Progenitor cell of endocrine pancreas (in vitro differentiated cells): ENCODE measurements around the gene MED12L. TPM values are rescaled to one million over a fixed set of nuclear protein-coding genes. Genes with fewer than 3 reads are reported as not detected.
A peak's percentile ranks its signal among the peaks of the same experiment; 100 is the strongest.

Experiments used
- DNase-seq: peaks from one replicate; pipeline ENCODE4 v3.0.0; 2021; ENCODE audit warnings: low spot score; ENCODE audit not compliant: unreplicated experiment
- H3K27ac Mint-ChIP-seq: 2 replicates; pipeline ENCODE4 v1.8.0; 2021; ENCODE audit warnings: mild to moderate bottlenecking, moderate library complexity, mixed read lengths
- H3K27me3 Mint-ChIP-seq: 2 replicates; pipeline ENCODE4 v1.8.0; 2021; ENCODE audit warnings: mixed read lengths
- H3K36me3 Mint-ChIP-seq: 2 replicates; pipeline ENCODE4 v1.8.0; 2022; ENCODE audit warnings: mixed read lengths; ENCODE audit not compliant: insufficient read depth
- H3K4me1 Mint-ChIP-seq: 2 replicates; pipeline ENCODE4 v1.8.0; 2021; ENCODE audit warnings: low read depth, mixed read lengths
- H3K4me3 Mint-ChIP-seq: 2 replicates; pipeline ENCODE4 v1.8.0; 2021; ENCODE audit warnings: low read depth, mild to moderate bottlenecking, moderate library complexity, mixed read lengths
- H3K9me3 Mint-ChIP-seq: 2 replicates; pipeline ENCODE4 v1.8.0; 2021; ENCODE audit warnings: low read depth, mixed read lengths
- total RNA-seq: library from RNA; stranded (reverse); gene quantifications from 2 replicates; pipeline ENCODE4 v1.2.1, GENCODE V29; 2021
- TF ChIP-seq, protein P1 (sequence below): fragments of 200-600 bp; sonication (generic); IDR thresholded peaks from one replicate; pipeline ENCODE4 v1.5.0; 2021; ENCODE audit warnings: antibody characterized with exemption, mild to moderate bottlenecking; ENCODE audit not compliant: unreplicated experiment

The MED12L gene
- total RNA-seq, 1 donor from 2014 or later: 8.9 TPM

- TF ChIP-seq, protein P1, sequence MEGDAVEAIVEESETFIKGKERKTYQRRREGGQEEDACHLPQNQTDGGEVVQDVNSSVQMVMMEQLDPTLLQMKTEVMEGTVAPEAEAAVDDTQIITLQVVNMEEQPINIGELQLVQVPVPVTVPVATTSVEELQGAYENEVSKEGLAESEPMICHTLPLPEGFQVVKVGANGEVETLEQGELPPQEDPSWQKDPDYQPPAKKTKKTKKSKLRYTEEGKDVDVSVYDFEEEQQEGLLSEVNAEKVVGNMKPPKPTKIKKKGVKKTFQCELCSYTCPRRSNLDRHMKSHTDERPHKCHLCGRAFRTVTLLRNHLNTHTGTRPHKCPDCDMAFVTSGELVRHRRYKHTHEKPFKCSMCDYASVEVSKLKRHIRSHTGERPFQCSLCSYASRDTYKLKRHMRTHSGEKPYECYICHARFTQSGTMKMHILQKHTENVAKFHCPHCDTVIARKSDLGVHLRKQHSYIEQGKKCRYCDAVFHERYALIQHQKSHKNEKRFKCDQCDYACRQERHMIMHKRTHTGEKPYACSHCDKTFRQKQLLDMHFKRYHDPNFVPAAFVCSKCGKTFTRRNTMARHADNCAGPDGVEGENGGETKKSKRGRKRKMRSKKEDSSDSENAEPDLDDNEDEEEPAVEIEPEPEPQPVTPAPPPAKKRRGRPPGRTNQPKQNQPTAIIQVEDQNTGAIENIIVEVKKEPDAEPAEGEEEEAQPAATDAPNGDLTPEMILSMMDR: no peak
- H3K27ac Mint-ChIP-seq: no peak overlapping the region
- H3K4me1 Mint-ChIP-seq: peaks cover 9% of the 10 kb centered on the region
- H3K4me3 Mint-ChIP-seq: no peak overlapping the region
- no peaks in the 10 kb centered on the region for H3K9me3 Mint-ChIP-seq
- H3K27me3 Mint-ChIP-seq: no peaks in the 10 kb centered on the region
- H3K36me3 Mint-ChIP-seq: peaks cover 3% of the 10 kb centered on the region
- no peak for DNase-seq
Measured at GRCh38 chr3:151155409-151156128, 70.1 kb downstream of the MED12L start.

DNA sequence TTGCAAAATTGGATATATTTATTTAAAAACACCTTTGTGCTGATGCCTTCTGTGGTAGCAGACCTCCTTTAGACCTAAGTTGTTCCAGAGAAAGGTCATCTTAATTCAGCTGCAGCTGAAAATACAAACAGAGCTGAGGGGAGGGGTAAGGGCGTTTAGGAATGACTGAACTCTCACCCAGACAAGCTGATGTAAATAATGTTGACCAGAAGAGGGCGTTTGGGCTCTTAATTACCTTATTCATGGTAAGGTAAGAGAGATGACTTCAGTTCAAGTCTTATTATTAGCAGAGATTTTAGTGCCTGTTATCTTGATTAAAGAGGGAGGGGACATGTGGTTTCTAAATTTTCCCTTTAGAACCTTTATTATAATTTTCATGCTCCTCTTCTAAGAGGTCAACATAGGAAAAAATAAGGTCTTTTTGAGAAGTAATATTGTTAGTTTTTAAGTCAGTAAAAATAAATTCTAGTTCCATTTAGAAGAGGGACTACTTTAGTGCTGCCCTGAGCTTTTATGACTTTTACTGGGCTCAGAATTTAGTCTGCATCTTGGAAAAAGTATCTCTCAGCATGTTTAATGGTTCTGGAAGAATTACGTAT is 71.3 kb downstream of the MED12L start:
- no peak for DNase-seq
- Mint-ChIP-seq H3K9me3 (no peaks in the 10 kb centered on the region), H3K27me3 (no peaks in the 10 kb centered on the region), H3K36me3 (peaks cover 4% of the 10 kb centered on the region), H3K4me3 (no peak overlapping the region), H3K27ac (no peak overlapping the region), H3K4me1 (peaks cover 7% of the 10 kb centered on the region)
- TF ChIP-seq, protein P1: peak; percentile 68

DNA sequence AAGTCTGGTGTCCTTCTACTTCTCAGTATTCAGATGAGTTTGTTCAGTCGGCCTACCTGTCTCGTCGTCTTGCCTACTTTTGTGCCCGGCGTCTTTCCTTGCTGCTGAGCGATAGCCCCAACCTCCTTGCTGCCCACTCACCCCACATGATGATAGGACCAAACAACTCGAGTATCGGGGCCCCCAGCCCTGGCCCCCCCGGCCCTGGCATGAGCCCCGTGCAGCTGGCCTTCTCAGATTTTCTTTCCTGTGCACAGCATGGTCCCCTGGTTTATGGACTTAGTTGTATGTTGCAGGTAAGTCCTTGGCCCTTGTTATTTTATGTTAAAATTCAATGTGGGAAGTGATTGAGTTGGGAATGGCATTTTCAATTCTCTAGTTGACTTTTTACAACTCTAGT is 74.3 kb downstream of the MED12L start:
- Mint-ChIP-seq H3K36me3 (peaks cover 4% of the 10 kb centered on the region), H3K9me3 (no peaks in the 10 kb centered on the region), H3K27ac (no peak overlapping the region), H3K27me3 (no peaks in the 10 kb centered on the region), H3K4me3 (no peak overlapping the region), H3K4me1 (peaks cover 4% of the 10 kb centered on the region)
- no peak for DNase-seq
- TF ChIP-seq, protein P1: no peak

DNA sequence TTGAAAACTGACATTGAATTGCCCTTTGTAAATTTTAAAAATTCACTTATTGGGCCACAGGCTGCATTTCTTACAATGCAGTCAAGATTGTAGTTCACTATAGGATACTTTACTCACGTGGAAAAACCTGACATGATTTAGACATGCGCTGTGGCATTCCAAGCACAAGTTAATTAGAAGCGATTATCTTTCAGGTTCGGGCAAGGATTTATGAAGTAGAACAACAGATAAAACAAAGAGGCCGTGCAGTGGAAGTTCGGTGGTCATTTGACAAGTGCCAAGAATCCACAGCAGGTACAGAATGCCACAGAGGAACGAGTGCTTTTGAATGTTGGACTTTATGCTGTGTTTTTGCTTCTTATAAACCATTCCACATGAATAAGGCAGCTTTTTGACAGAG is 79.8 kb downstream of the MED12L start:
- Mint-ChIP-seq H3K36me3 (peaks cover 3% of the 10 kb centered on the region), H3K9me3 (no peaks in the 10 kb centered on the region), H3K4me1 (no peaks in the 10 kb centered on the region), H3K4me3 (no peak overlapping the region), H3K27me3 (no peaks in the 10 kb centered on the region), H3K27ac (no peak overlapping the region)
- TF ChIP-seq, protein P1: no peak
- no peak for DNase-seq

GRCh38 chr3:151166161-151166560 is 80.7 kb downstream of the MED12L start:
- no peak overlapping the region for H3K4me3 Mint-ChIP-seq
- no peaks in the 10 kb centered on the region for H3K9me3 Mint-ChIP-seq
- H3K27ac Mint-ChIP-seq: no peak overlapping the region
- TF ChIP-seq, protein P1: peak; percentile 10
- H3K4me1 Mint-ChIP-seq: no peaks in the 10 kb centered on the region
- H3K36me3 Mint-ChIP-seq: peaks cover 2% of the 10 kb centered on the region
- no peaks in the 10 kb centered on the region for H3K27me3 Mint-ChIP-seq
- DNase-seq: no peak
